Measurements from ENCODE around the gene USP49.

DNA sequence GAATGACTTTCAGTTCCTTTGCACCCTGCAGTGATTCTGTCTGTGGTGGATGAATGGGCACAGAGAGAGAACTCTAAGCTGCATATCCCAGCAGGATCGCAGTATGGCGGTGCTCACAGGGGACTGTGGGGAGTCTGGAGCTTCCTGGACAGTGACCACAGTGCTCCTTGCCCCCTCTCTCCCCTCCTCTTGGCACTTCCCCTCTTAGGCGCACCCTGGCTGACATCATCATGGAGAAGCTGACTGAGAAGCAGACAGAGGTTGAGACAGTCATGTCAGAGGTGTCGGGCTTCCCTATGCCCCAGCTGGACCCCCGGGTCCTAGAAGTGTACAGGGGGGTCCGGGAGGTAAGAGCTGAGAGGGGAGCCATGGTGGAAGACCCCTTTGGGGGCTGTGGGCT is 34.7 kb upstream of the USP49 start:
- TF ChIP-seq EZH2 (IDR thresholded peaks at IDR 0.05; ENCODE audit: low read length, unreplicated experiment) (no peak), CTCF (conservative IDR thresholded peaks at IDR 0.05; ENCODE audit: low read depth, low read length) (no peak)

Data from PC-3 (cell line).